Effector CD8-positive, alpha-beta T cell (primary cell): ENCODE data around the gene STX5.
"Not testable (repeated sequence)": the region's sequence is repeated elsewhere in the genome, so short reads cannot be mapped to it uniquely, and the experiment has no call there.

Experiments
- DNase-seq: peaks from one replicate; lab custom pipeline; 2025; lab: John Stamatoyannopoulos, UW

The STX5 gene

GRCh38 chr11:62830904-62831519 lies 839 bp downstream of the STX5 start:
- DNase-seq = no peak

GRCh38 chr11:62828130-62828529 lies 3.7 kb downstream of the STX5 start:
- not testable (repeated sequence) for DNase-seq

- DNase-seq = no peak
These were observed 8.2 kb downstream of the STX5 start for GRCh38 chr11:62823677-62824076.

GRCh38 chr11:62817129-62817528 lies 14.7 kb downstream of the STX5 start:
- no peak for DNase-seq

GRCh38 chr11:62816557-62816956 lies 15.3 kb downstream of the STX5 start:
- DNase-seq = no peak

GRCh38 chr11:62811659-62812058 lies 20.2 kb downstream of the STX5 start:
- DNase-seq = no peak

- no peak for DNase-seq
These were observed 21.1 kb downstream of the STX5 start for GRCh38 chr11:62810748-62811147.

- DNase-seq = no peak
These were observed 25.2 kb downstream of the STX5 start for GRCh38 chr11:62806611-62807121.

- no peak for DNase-seq
These were observed 25.9 kb downstream of the STX5 start for GRCh38 chr11:62805961-62806441.

- peak; percentile 94 for DNase-seq
These were observed 26.6 kb downstream of the STX5 start, which contains the start of gene NXF1 for GRCh38 chr11:62805076-62805892. Gene NXF1 (minus strand): TSS chr11:62805440. CDS start chr11:62805356, 84 bp downstream.

GRCh38 chr11:62804310-62805075 lies 27.4 kb downstream of the STX5 start:
- no peak for DNase-seq

- DNase-seq = no peak
These were observed 30.8 kb downstream of the STX5 start for GRCh38 chr11:62801071-62801470.

- no peak for DNase-seq
These were observed 32.4 kb downstream of the STX5 start for GRCh38 chr11:62799486-62799885.

GRCh38 chr11:62796281-62796680 lies 35.6 kb downstream of the STX5 start:
- no peak for DNase-seq

- no peak for DNase-seq
These were observed 37.6 kb downstream of the STX5 start for GRCh38 chr11:62794201-62794775.

GRCh38 chr11:62792202-62792575 lies 39.7 kb downstream of the STX5 start:
- peak; percentile 37 for DNase-seq

GRCh38 chr11:62791501-62792201 lies 40.2 kb downstream of the STX5 start, which contains the start of gene TMEM223:
Gene TMEM223 (minus strand): TSS chr11:62792006. CDS start chr11:62791994, 12 bp downstream.
- peak; percentile 85 for DNase-seq

- DNase-seq = no peak
These were observed 42.3 kb downstream of the STX5 start for GRCh38 chr11:62789576-62789975.

GRCh38 chr11:62788991-62789390 lies 42.9 kb downstream of the STX5 start:
- DNase-seq = no peak

GRCh38 chr11:62787005-62787759 lies 44.7 kb downstream of the STX5 start, which contains the start of gene TMEM179B:
Gene TMEM179B (plus strand): TSS chr11:62787402. CDS start chr11:62787432, 30 bp downstream.
- DNase-seq = peak; percentile 95
